ENCODE results near the gene PPP2R3A.
"Not testable (repeated sequence)": the region's sequence is repeated elsewhere in the genome, so short reads cannot be mapped to it uniquely, and the experiment has no call there.

Gene PPP2R3A

DNA sequence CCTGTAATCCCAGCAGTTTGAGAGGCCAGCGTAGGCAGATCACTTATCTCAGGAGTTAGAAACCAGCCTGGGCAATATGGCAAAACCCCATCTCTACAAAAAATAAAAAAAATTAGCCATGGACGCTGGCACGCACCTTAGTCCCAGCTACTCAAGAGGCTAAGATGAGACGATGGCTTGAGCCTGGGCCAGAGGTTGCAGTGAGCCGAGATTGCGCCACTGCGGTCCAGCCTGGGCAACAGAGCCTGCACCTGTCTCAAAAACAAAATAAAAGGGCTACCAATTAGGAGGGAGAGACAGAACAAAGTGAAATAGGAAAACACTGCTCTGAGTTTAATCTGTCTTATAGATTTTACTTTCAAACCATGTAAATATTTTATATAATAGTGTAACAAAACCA, 196.8 kb downstream of the PPP2R3A start:
- no peak for DNase-seq

DNA sequence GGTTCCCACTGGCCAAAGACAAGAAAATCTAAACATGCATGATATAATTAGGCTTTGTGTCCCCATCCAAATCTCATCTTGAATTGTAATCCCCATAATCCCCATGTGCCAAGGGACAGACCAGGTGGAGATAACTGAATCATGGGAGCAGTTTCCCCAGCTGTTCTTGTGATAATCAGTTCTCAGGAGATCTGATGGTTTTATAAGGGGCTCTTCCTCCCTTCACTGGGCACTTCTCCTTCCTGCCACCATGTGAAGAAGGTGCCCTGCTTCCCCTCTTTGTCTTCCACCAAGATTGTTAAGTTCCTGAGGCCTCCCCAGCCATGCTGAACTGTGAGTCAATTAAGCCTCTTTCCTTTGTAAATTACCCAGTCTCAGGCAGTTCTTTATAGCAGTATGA, 198.1 kb downstream of the PPP2R3A start:
- DNase-seq, result not testable (repeated sequence)

DNA sequence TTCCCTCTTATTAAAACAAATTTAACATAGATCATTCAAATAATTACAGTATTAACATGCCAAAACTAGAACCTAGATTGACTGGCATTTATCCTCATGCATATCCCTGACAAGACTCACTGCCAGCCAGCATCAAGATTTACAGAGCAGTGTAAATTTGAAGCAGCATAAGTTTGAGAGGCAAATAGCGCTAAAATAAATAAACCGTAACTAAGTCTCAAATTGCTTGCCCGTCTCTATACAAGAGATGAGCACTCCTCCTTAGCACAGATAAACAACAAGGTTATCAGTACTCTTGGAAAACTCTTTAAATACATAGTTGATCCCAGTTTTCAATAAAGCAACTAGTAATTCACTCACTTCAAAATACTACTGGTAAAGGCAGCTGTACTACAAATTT, 201.0 kb downstream of the PPP2R3A start:
- DNase-seq, result no peak

DNA sequence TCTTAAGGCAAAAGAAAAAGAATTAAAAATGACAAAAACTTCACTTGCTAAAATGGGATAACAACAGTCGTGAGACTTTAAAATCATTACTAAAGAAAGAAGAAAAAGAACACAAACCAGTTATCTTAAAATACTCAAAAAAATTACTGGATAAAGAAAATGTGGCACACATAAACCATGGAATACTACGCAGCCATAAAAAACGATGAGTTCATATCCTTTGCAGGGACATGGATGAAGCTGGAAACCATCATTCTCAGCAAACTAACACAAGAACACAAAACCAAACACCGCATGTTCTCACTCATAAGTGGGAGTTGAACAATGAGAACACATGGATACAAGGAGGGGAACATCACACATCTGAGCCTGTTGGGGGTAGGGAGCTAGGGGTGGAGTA, 202.7 kb downstream of the PPP2R3A start:
- DNase-seq, result not testable (repeated sequence)

DNA sequence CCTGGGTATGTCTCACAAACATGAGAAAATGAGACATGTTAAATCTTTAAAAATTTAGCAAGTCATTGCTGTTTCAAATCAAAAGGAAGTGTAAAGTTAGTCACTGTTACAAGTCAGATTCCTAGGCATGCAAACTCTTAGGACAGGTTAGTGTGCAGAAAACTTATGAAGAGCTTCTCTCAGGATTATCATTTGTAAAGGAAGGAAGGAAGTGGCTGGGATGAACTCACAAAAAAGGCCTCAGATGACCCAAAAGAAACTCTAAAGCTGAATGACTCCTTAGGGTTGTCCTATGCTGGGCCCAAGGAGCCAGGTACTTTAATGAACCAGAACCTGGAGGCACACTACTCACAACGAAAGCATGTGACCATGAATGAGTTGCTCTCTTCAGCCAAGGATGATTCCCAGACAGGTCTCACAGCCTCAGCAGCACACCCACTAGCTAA, 205.6 kb downstream of the PPP2R3A start:
- DNase-seq, result peak; percentile 21

DNA sequence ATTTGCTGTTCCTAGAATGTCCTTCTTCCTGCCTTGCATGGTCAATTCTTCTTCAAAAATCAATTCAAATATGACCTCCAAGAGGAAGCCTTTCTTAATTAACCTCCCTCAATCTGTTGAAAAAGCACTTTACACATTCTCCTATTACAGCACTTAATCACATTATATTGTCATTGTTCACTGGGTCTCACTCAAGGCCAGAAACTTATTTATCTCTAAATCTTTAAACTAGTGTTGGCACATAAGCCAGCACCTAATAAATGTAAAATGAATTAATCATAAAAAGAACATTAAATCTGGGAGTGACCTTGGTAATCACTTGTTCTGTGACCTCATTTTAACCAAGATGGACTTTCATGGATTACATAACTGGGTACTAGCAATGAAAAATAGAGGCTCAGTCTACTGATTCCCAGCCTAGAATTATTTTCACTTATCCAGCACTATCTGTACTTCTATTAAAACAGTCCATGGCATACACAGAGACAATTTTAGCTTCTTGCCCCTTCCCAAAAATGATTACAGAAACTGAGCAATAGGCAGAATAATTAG, 208.5 kb downstream of the PPP2R3A start:
- DNase-seq, result no peak

DNA sequence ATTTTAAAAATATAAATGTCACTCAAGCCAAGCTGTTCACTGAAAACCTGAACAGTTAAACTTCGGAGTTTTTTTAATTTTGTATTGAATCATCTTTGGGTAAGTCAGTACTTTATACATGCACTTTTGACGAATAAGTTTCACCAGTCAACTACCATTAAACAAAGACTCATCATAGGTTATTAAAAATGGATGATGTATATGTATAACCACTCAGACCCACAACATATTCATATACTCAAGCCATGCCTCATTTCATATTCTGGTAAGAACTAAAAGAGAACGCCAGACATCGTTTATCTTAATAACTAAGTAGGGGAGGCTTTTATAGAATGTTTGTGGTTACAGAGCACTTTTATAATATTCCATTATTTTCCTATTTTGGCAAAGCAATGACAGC, 212.3 kb downstream of the PPP2R3A start:
- DNase-seq, result no peak

DNA sequence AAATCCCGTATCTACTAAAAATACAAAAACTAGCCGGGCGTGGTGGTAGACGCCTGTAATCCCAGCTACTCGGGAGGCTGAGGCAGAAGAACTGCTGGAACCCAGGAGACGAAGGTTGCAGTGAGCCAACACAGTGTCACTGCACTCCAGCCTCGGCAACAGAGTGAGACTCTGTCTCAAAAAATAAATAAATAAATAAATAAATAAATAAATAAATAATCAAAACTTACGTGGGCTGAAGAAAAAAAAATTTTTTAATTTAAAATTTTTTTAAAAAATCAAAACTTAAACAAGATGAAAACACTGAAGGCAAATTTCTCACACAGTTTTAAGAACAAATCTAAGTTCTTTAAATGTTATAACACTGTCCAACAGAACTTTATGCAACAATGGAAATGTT, 216.2 kb downstream of the PPP2R3A start:
- DNase-seq, result no peak

DNA sequence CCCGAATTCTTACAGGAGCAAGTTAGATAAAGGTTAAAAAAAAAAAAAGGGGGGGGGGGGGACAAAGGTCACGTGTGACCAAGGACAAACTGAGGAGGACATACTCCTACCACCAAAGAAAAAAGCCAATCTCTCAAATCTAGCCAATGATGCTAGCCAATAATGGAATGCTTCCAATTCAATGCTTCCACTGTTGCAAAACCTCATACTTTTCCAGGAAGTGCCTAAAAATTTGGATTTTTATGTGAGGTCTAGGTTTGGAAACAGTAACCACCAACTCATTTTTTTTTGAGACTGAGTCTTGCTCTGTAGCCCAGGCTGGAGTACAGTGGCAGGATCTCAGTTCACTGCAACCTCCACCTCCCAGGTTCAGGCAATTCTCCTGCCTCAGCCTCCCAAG, 219.2 kb downstream of the PPP2R3A start:
- no peak for DNase-seq

DNA sequence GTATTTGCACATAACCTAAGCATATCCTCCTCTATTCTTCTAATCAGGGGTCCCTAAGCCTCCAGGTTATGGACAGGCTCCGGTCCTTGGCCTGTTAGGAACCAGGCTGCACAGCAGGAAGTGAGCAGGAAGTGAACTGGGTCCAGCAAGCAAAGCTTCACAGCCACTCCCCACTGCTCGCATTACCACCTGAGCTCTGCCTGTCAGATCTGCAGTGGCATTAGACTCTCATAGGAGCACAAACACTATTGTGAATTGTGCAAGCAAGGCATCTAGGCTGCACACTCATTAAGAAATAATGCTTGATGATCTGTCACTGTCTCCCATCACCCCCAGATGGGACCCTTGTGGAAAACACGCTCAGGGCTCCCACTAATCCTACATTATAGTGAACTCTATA, 220.8 kb downstream of the PPP2R3A start:
- DNase-seq, result no peak

DNA sequence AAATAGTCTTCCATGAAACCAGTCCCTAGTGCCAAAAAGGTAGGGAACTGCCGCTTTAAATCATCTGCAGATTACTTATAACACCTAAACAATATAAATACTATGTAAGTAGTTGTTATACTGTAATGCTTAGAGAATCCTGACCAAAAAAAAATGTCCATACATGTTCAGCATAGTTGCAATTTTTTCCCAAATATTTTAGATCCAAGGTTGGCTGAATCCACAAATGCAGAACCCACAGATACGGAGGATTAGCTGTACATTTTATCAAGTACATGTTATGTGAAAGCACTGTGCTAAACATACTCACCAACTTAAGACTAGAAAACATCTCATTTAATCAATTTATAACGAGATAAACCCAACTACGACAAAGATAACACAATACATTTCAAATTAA, 221.3 kb downstream of the PPP2R3A start:
- DNase-seq, result peak; percentile 62

DNA sequence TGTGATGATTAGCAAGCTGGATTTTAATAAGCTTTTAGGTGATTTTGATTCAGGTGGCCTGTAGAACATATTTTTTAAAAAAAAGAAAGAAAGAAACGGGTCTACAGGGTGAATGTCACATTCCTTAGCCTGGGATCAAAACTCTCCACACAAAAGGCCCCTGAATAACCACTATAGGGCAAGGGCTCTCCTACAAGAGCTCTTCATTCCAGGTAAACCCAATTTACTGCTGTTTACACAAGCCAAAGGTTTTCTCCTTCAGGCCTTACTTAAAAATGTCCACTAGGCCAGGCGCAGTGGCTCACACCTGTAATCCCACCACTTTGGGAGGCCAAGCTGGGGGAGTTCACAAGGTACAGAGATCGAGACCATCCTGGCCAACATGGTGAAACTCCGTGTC, 222.3 kb downstream of the PPP2R3A start:
- DNase-seq, result no peak

DNA sequence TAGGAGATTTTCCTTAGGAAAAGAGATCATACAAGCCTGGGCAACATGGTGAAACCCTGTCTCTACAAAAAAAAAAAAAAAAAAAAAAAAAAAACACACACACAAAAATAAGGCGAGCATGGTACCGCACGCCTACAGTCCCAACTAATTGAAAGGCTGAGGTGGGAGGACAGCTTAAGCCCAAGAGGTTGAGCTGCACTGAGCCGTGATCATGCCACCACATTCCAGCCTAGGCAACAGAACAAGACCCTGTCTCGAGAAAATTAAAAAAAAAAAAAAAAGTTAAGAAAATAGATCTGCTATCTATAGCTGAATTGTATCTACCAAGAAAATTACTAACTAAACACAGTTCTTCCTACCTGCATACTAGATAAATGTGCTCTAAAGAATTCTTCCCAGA, 223.5 kb downstream of the PPP2R3A start:
- DNase-seq, result no peak

DNA sequence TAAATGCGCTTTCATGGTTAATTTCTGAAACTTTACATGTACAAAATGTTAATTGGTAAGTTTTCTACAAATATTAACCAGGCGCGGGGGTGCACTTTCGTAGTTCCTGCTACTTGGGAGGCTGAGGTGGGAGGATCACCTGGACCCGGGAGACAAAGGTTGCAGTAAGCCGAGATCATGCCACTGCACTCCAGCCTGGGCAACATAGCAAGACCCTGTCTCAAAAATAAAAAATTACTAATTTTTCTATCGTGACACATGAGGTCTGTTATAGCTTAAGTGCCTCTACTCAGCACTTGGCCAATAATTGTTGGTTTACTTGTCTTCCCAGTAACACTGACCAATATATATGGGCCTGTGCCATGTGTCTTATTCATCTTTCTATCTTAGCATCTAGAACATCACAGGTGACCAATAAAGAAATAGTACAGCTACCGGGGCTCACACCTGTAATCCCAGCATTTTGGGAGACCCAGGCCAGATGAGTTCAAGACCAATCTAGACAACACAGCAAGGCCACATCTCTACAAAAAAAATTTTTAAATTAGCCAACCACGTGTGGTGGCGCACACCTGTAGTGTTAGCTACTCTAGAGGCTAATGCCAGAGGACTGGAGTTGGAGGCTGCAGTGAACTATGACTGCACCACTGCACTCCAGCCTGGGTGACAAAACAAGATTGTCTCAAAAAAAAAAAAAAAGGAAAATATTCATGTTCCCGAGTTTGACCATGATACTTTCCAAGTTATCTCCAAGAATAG, 224.5 kb downstream of the PPP2R3A start:
- no peak for DNase-seq

DNA sequence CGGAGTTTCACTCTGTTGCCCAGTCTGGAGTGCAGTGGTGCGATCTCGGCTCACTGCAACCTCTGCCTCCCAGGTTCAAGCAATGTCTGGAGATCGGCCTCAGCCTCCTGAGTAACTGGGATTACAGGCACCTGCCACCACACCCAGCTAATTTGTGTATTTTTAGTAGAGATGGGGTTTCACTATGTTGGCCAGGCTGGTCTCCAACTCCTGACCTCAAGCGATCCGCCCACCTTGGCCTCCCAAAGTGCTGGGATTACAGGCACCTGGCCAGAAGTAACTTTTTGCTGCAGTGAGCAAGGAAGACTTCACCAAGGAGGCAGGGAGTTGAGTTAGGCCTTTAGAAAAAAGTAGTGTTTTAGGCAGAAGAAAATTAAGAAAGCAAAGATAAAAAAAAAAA, 226.7 kb downstream of the PPP2R3A start:
- not testable (repeated sequence) for DNase-seq

DNA sequence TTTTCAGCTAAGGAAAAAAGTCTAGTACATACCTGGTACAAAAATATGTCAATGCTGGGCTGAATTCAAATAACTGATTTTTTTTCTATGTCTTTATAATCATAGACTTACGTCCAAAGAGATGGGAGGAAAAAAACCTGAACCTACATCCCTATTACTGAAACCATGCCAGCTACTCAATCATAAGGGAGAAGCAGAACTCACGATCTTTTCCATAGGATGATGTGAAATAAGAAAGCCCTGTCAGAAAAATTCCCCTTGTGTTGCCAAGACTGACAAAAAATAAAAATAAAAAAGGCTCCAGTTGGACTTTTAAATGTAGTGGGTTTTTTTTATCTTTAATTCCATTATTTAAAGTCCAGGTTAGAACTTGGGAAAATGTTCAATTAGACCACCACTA, 227.3 kb downstream of the PPP2R3A start:
- DNase-seq, result no peak

DNA sequence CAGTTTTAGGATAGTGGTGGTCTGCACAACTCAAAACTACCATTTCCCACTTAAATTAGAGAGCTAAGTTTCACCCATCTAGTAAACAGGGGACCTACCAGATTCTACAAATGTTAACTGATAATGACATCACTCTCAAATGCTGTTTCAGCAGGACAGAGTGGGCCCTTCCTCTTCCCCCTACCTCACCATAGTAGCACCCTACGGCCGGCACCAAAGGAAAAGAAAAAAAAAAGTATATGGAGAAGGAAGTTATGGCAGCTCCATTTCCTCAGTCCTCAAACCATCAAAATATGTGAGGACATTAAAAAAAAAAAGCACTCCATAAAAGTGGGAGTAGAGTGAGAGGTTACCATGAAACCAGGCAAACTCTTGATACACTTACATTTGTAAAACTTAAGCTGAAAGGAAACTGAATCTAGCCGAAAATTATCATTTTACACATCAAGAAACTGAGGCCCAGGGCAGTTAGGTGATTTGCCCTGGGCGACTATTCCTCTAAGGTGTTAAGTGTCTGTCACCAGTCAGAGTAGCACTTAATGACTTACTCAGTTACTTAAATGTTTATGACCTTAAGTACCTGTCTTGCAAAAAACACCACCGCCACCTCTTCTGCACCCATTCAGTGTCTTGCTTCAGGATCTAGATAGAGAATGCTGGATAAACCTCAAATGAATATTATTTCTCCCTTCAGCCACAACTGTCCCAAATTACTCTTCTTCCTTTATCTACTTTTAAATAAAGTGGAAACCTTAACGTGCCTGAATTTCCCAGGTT, 227.9 kb downstream of the PPP2R3A start:
- peak; percentile 23 for DNase-seq

DNA sequence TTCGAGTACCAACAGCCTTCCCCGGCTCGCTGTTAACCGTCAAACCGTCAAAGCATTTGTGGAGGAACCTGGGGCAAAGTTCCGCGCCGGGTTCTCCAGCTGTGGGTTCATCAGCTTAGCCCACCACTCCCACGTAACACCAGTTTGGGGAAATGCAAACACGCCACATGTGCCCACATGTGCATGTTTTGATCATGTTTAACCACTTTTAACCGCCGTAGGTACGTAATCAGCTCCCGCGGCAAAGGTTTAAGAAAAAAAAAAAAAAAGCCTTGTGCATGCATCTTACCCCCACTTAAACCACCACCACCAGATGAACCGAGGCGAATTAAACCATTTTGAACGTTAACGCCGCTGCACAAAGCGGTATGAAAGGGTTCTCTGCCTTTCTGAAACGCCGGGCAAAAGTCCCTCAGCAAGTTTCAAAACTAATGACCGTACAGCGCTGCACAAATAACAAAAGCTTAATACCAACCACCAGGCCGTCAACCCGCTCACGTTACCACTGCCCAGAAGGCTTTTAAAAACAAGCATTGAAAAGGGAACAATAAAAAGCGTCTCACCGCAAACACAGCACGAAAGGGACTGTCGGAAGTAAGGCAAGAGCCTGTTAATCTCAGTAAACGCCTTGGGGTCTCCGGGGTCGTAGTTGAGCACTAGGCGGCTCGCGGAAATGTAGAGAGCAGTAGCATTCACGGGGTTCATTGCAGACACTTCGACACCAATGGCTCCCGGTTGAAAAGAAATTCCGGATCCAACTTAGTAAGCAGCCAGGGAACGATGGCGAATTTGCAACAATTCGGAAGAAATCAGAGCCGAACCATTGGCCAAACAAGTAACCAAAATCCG, 229.1 kb downstream of the PPP2R3A start:
- DNase-seq, result peak; percentile 26

DNA sequence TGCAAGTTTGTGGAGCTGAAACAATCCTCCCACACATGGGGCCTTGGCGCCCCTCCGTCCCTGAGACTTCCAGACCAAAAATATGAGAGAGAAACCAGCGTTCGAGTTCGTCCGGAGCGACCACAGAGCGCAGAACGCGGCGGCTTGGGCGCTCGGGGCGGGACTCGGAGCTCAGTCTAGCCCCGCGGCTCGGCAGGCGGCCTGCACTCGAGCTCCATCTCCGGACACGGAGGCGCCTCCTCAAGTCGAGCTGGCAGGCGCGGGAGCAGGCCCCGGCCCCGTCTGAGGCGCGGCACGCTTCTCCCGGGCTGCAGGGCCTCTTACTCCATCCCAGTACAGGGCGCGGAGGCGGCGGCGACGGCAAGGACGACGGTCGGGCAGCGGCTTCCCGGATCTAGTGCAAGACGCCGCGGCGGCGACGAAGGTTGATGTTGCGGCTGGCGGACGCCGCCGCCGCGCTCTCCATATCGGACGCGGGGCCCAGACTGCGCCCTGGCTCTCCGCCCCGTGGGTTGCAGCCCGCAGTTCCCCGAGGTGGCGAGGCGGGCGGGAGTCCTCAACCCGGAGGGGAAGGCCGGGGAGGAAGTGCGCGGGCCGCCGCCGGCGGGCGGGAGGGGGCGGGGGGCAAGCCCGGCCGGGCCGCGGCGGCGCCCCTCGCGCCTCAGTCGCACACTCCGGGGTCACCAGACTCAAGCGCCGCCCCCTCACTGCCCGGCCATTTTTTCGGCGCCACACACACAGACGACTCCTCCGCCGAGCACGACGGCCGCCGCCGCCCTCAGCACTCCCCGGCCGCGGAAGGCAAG, 229.9 kb downstream of the PPP2R3A start:
- DNase-seq, result peak; percentile 77

DNA sequence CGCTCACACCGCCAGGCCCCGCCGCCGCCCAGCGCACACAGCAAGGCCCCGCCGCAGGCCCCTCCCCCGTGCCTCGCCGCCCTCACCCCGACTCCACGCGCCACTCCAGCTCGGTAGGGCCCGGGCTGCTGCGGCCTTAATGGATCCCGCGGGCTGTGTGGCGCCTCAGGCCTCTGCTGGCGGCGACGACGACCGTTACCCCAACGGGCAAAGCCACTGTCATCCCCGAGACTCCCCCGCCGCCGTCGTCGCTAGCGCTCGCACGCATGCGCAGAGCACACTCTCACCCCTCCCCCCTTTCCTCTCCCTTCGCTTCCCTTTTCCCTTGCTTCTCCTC, 230.5 kb downstream of the PPP2R3A start, which contains the start of gene MSL2:
Gene MSL2 (minus strand): TSS at position 272 of the 337 bp plus-strand sequence. CDS start 1,222 bp downstream, outside the sequence.
- no peak for DNase-seq

DNA sequence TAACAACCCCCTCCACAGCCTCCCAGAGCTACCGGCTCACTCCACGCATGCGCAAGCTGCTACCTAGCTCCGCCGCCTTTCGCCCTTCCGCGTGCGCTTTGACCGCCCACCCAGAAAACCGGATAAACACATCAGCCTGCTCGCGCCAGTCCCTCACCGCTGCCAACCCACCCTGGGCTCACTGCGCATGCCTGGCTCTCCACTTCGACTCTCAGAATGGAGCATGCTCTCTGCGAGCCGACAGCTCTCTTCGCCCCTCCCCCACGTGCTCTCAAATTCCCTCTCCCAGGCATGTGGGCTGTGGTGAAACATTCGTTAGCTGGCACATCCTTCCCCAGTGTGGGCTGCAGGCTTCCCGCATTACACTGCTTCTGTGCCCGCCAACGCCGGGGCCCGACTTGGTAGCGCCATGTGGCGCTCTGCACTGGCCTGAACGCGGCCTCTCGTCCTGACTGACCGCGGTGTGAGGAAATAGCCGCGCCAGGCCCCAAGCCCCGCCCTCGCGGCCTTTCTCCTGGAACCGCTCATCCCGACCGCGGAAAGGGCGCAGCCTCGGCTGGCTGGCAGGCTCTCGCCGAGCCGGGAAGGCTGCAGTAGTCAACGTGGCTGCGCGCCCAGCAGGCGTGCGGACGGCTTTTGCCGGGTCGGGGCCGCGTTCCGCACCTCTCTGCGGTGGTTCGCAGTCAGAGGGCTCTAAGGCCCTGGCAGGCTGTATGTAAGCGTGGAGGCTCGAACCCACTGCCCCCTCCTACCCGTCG, 231.1 kb downstream of the PPP2R3A start:
- peak; percentile 99 for DNase-seq

All from fibroblast of skin of back (primary cell).